ENCODE data around the gene BCAS1.

Gene BCAS1

GRCh38 chr20:53960579-53961272 is 109.7 kb downstream of the BCAS1 start:
- H3K4me3 ChIP-seq (ENCODE audit: low read depth, low read length) = no peak overlapping the region
- no peak overlapping the region for H3K27ac ChIP-seq
- H3K27me3 ChIP-seq (ENCODE audit: insufficient read depth, low read depth, severe bottlenecking) = peaks cover 81% of the 10 kb centered on the region
- no peaks in the 10 kb centered on the region for H3K36me3 ChIP-seq
- no peak for DNase-seq
- TF ChIP-seq CTCF (IDR thresholded peaks at IDR 0.05; ENCODE audit: low read depth, low read length) = no peak
- peaks cover 5% of the 10 kb centered on the region for H3K9me3 ChIP-seq (ENCODE audit: severe bottlenecking)

- Histone ChIP-seq H3K36me3 (no peaks in the 10 kb centered on the region), H3K4me3 (ENCODE audit: low read depth, low read length) (no peak overlapping the region), H3K27ac (no peak overlapping the region), H3K27me3 (ENCODE audit: insufficient read depth, low read depth, severe bottlenecking) (peaks cover 81% of the 10 kb centered on the region), H3K9me3 (ENCODE audit: severe bottlenecking) (peaks cover 5% of the 10 kb centered on the region)
- TF ChIP-seq CTCF (IDR thresholded peaks at IDR 0.05; ENCODE audit: low read depth, low read length) = no peak
- no peak for DNase-seq
Observed at GRCh38 chr20:53959911-53960578, 110.3 kb downstream of the BCAS1 start.

GRCh38 chr20:53958260-53958659 is 112.1 kb downstream of the BCAS1 start:
- DNase-seq = no peak
- Histone ChIP-seq H3K4me3 (ENCODE audit: low read depth, low read length) (no peak overlapping the region), H3K27me3 (ENCODE audit: insufficient read depth, low read depth, severe bottlenecking) (peaks cover 76% of the 10 kb centered on the region), H3K27ac (no peak overlapping the region), H3K36me3 (no peaks in the 10 kb centered on the region), H3K9me3 (ENCODE audit: severe bottlenecking) (peaks cover 4% of the 10 kb centered on the region)
- no peak for TF ChIP-seq CTCF (IDR thresholded peaks at IDR 0.05; ENCODE audit: low read depth, low read length)

- Histone ChIP-seq H3K36me3 (no peaks in the 10 kb centered on the region), H3K4me3 (ENCODE audit: low read depth, low read length) (no peak overlapping the region), H3K27ac (no peak overlapping the region), H3K27me3 (ENCODE audit: insufficient read depth, low read depth, severe bottlenecking) (peaks cover 70% of the 10 kb centered on the region), H3K9me3 (ENCODE audit: severe bottlenecking) (peaks cover 4% of the 10 kb centered on the region)
- DNase-seq = no peak
- no peak for TF ChIP-seq CTCF (IDR thresholded peaks at IDR 0.05; ENCODE audit: low read depth, low read length)
Observed at GRCh38 chr20:53957451-53958172, 112.8 kb downstream of the BCAS1 start.

GRCh38 chr20:53956013-53956715 is 114.2 kb downstream of the BCAS1 start:
- Histone ChIP-seq H3K27ac (no peak overlapping the region), H3K27me3 (ENCODE audit: insufficient read depth, low read depth, severe bottlenecking) (peaks cover 67% of the 10 kb centered on the region), H3K9me3 (ENCODE audit: severe bottlenecking) (peaks cover 4% of the 10 kb centered on the region), H3K36me3 (no peaks in the 10 kb centered on the region), H3K4me3 (ENCODE audit: low read depth, low read length) (no peak overlapping the region)
- DNase-seq = no peak
- no peak for TF ChIP-seq CTCF (IDR thresholded peaks at IDR 0.05; ENCODE audit: low read depth, low read length)

Measured in WERI-Rb-1 (cell line).